Stimulated activated CD4-positive, alpha-beta T cell treated with anti-CD3 and anti-CD28 coated beads, Interleukin-4, amount 100 ng/mL, for 1 hour (primary cell): ENCODE measurements around the gene OSBP2.

ENCODE experiments used
- DNase-seq: peaks from one replicate; pipeline ENCODE4 v3.0.0-alpha.2; 2020

Gene OSBP2

GRCh38 chr22:30680991-30681770 is 13.5 kb upstream of the OSBP2 start:
- no peak for DNase-seq

GRCh38 chr22:30681831-30682230 is 12.8 kb upstream of the OSBP2 start:
- DNase-seq = no peak

GRCh38 chr22:30685178-30685577 is 9.5 kb upstream of the OSBP2 start:
- DNase-seq = no peak

- no peak for DNase-seq
Observed at GRCh38 chr22:30687358-30687757, 7.3 kb upstream of the OSBP2 start.

GRCh38 chr22:30689622-30690021 is 5.1 kb upstream of the OSBP2 start:
- DNase-seq = no peak

- no peak for DNase-seq
Observed at GRCh38 chr22:30691204-30691603, 3.5 kb upstream of the OSBP2 start.

- DNase-seq = peak; percentile 66
Observed at GRCh38 chr22:30694171-30694639, 469 bp upstream of the OSBP2 start.

- no peak for DNase-seq
Observed at GRCh38 chr22:30695351-30695851, 727 bp downstream of the OSBP2 start.

- no peak for DNase-seq
Observed at GRCh38 chr22:30695871-30696655, 1.4 kb downstream of the OSBP2 start.

GRCh38 chr22:30697975-30698374 is 3.3 kb downstream of the OSBP2 start:
- no peak for DNase-seq

- no peak for DNase-seq
Observed at GRCh38 chr22:30701872-30702271, 7.2 kb downstream of the OSBP2 start.

- DNase-seq = no peak
Observed at GRCh38 chr22:30702856-30703255, 8.2 kb downstream of the OSBP2 start.

GRCh38 chr22:30704978-30705377 is 10.3 kb downstream of the OSBP2 start:
- DNase-seq = no peak

- DNase-seq = no peak
Observed at GRCh38 chr22:30705710-30706651, 11.3 kb downstream of the OSBP2 start.

GRCh38 chr22:30709980-30710379 is 15.3 kb downstream of the OSBP2 start:
- peak; percentile 42 for DNase-seq

GRCh38 chr22:30712094-30712493 is 17.4 kb downstream of the OSBP2 start:
- no peak for DNase-seq

- no peak for DNase-seq
Observed at GRCh38 chr22:30714062-30714461, 19.4 kb downstream of the OSBP2 start.

GRCh38 chr22:30717331-30717921 is 22.8 kb downstream of the OSBP2 start:
- no peak for DNase-seq

GRCh38 chr22:30717952-30718351 is 23.3 kb downstream of the OSBP2 start:
- no peak for DNase-seq

- DNase-seq = no peak
Observed at GRCh38 chr22:30718491-30718890, 23.8 kb downstream of the OSBP2 start.

GRCh38 chr22:30718938-30719337 is 24.3 kb downstream of the OSBP2 start:
- DNase-seq = no peak

- no peak for DNase-seq
Observed at GRCh38 chr22:30720263-30720837, 25.7 kb downstream of the OSBP2 start.
